ENCODE results near the gene TNMD. TPM values are rescaled to one million over a fixed set of nuclear protein-coding genes. Genes with fewer than 3 reads are reported as not detected.

TNMD gene
- total and polyA plus RNA-seq, 10 of the 15 experiments (the other 5 are each of a cell fraction or from before 2014, with no cell fraction given), result not detected

GRCh38 chrX:100636321-100636991 lies 51.7 kb downstream of the TNMD start, which contains the start of gene TSPAN6:
TSS of gene TSPAN6 (minus strand) at chrX:100636806. CDS start at chrX:100636694, 112 bp downstream.
- TF ChIP-seq REST (IDR thresholded peaks at IDR 0.05; ENCODE audit: low read depth, low read length) (no peak), RAD21 (IDR thresholded peaks at IDR 0.05; ENCODE audit: insufficient read depth, low read depth, low read length) (0 out of 2 replicates have a peak, but pooled peaks have one; percentile 14), SREBF1 (IDR thresholded peaks at IDR 0.05; ENCODE audit: low read length) (no peak), TAF1 (IDR thresholded peaks at IDR 0.05; ENCODE audit: borderline replicate concordance, low read depth, low read length) (no peak), IRF5 (IDR thresholded peaks at IDR 0.05; ENCODE audit: borderline replicate concordance) (no peak), CTCF (IDR thresholded peaks at IDR 0.05 in 2 of 3, conservative IDR thresholded peaks at IDR 0.05 in 1 of 3; ENCODE audit: control insufficient read depth in 2 of 3, extremely low read depth in 1 of 3, insufficient read depth in 1 of 3, low read depth in 3 of 3, low read length in 3 of 3) (peak; percentile 7 to 30 (median 19); a peak in 4 of 6 replicates)
- in situ Hi-C loops (cut with MboI), result no loop called here
- Histone ChIP-seq H3K4me3 (no peak within 1 kb of the TSS), H3K36me3 (ENCODE audit: control insufficient read depth in 2 of 2, insufficient read depth in 2 of 2, low read length in 1 of 2) (no peaks in the 10 kb centered on the region), H4K20me1 (ENCODE audit: control insufficient read depth, insufficient read depth) (no peaks in the 10 kb centered on the region), H3K79me2 (ENCODE audit: control insufficient read depth, insufficient read depth, low read length) (no peaks in the 10 kb centered on the region), H3K9ac (ENCODE audit: control insufficient read depth, insufficient read depth, low read length) (no peak within 1 kb of the TSS), H3K4me2 (ENCODE audit: control insufficient read depth, insufficient read depth) (no peak within 1 kb of the TSS), H3K9me3 (replicated peaks; ENCODE audit: control insufficient read depth, insufficient read depth, low read length) (no peaks in the 10 kb centered on the region; the same call in 2 of the 3 replicates), H2AFZ (ENCODE audit: control insufficient read depth, low read depth, low read length) (no peak within 1 kb of the TSS), H3K27ac (ENCODE audit: control insufficient read depth, insufficient read depth) (no peak within 1 kb of the TSS), H3K4me1 (ENCODE audit: control insufficient read depth, insufficient read depth, low read length) (no peaks in the 10 kb centered on the region), H3K27me3 (replicated peaks in 1 of 2; ENCODE audit: control insufficient read depth in 2 of 2, insufficient read depth in 2 of 2, low read length in 1 of 2) (peaks cover 0 to 2% of the 10 kb centered on the region in 2 experiments; a peak in 2 of 4 replicates)
- ChIA-PET SMC1A (ENCODE audit: uncharacterized antibody, unreplicated experiment) (no interaction called here), RAD21 (ENCODE audit: unreplicated experiment) (no interaction called here), POLR2A (no interaction called here), CTCF (interaction anchor here (1.0 to 1.5 kb wide), 2 partner anchors 11 to 124 kb away, joined by 3 to 5 read pairs; no protein-coding TSS in a partner anchor)
- no TSS peak for BruUV-seq (replicated peaks)
- no peak for FAIRE-seq
- peak; percentile 72 for ATAC-seq
- no peak for DNase-seq (ENCODE audit: low read depth, low spot score)
- intact Hi-C loops (cut with micrococcal nuclease; ENCODE audit: unreplicated experiment), result loop anchor here (10.0 kb wide), 1 partner anchor 122 kb away; no protein-coding TSS in a partner anchor
- WGBS (ENCODE audit: insufficient coverage, insufficient replicate concordance, low lambda C conversion rate, missing lambda C conversion rate), result 37% methylated on average over 42 of the region's 51 CpGs

Data from GM12878 (cell line).